ENCODE results near the gene SLC12A8. TPM values are rescaled to one million over a fixed set of nuclear protein-coding genes. Genes with fewer than 3 reads are reported as not detected.

The SLC12A8 gene
- total RNA-seq, 1 donor from 2014 or later: 3.0 TPM

GRCh38 chr3:125148016-125148812, 64.3 kb downstream of the SLC12A8 start:
- H3K36me3 Mint-ChIP-seq (ENCODE audit: unreplicated experiment): no peaks in the 10 kb centered on the region
- no peak for TF ChIP-seq CTCF (IDR thresholded peaks at IDR 0.05)
- H3K27ac Mint-ChIP-seq (ENCODE audit: unreplicated experiment): peak overlapping the region; percentile 63
- H3K4me3 Mint-ChIP-seq (ENCODE audit: unreplicated experiment): no peak overlapping the region
- peaks cover 77% of the 10 kb centered on the region for H3K4me1 Mint-ChIP-seq (ENCODE audit: unreplicated experiment)
- no peaks in the 10 kb centered on the region for H3K9me3 Mint-ChIP-seq (ENCODE audit: unreplicated experiment)
- DNase-seq (ENCODE audit: extremely low spot score, unreplicated experiment): no peak
- H3K27me3 Mint-ChIP-seq (ENCODE audit: unreplicated experiment): no peaks in the 10 kb centered on the region

GRCh38 chr3:125147491-125147820, 65.1 kb downstream of the SLC12A8 start:
- no peak for TF ChIP-seq CTCF (IDR thresholded peaks at IDR 0.05)
- Mint-ChIP-seq H3K4me3 (ENCODE audit: unreplicated experiment) (no peak overlapping the region), H3K36me3 (ENCODE audit: unreplicated experiment) (no peaks in the 10 kb centered on the region), H3K9me3 (ENCODE audit: unreplicated experiment) (no peaks in the 10 kb centered on the region), H3K27ac (ENCODE audit: unreplicated experiment) (no peak overlapping the region), H3K4me1 (ENCODE audit: unreplicated experiment) (peaks cover 79% of the 10 kb centered on the region), H3K27me3 (ENCODE audit: unreplicated experiment) (no peaks in the 10 kb centered on the region)
- DNase-seq (ENCODE audit: extremely low spot score, unreplicated experiment): no peak

- no peaks in the 10 kb centered on the region for H3K9me3 Mint-ChIP-seq (ENCODE audit: unreplicated experiment)
- no peak overlapping the region for H3K4me3 Mint-ChIP-seq (ENCODE audit: unreplicated experiment)
- no peaks in the 10 kb centered on the region for H3K27me3 Mint-ChIP-seq (ENCODE audit: unreplicated experiment)
- no peak overlapping the region for H3K27ac Mint-ChIP-seq (ENCODE audit: unreplicated experiment)
- no peak for TF ChIP-seq CTCF (IDR thresholded peaks at IDR 0.05)
- peaks cover 79% of the 10 kb centered on the region for H3K4me1 Mint-ChIP-seq (ENCODE audit: unreplicated experiment)
- no peak for DNase-seq (ENCODE audit: extremely low spot score, unreplicated experiment)
- no peaks in the 10 kb centered on the region for H3K36me3 Mint-ChIP-seq (ENCODE audit: unreplicated experiment)
These were observed 65.7 kb downstream of the SLC12A8 start for GRCh38 chr3:125146626-125147490.

GRCh38 chr3:125145751-125146475, 66.6 kb downstream of the SLC12A8 start:
- Mint-ChIP-seq H3K4me1 (ENCODE audit: unreplicated experiment) (peaks cover 76% of the 10 kb centered on the region), H3K27ac (ENCODE audit: unreplicated experiment) (no peak overlapping the region)

More at GRCh38 chr3:125145751-125146475, 66.6 kb downstream of the SLC12A8 start:
- no peak overlapping the region for H3K4me3 Mint-ChIP-seq (ENCODE audit: unreplicated experiment)
- no peaks in the 10 kb centered on the region for H3K36me3 Mint-ChIP-seq (ENCODE audit: unreplicated experiment)
- H3K27me3 Mint-ChIP-seq (ENCODE audit: unreplicated experiment): no peaks in the 10 kb centered on the region
- no peak for DNase-seq (ENCODE audit: extremely low spot score, unreplicated experiment)
- no peaks in the 10 kb centered on the region for H3K9me3 Mint-ChIP-seq (ENCODE audit: unreplicated experiment)
- TF ChIP-seq CTCF (IDR thresholded peaks at IDR 0.05): no peak

Data from osteocyte (in vitro differentiated cells).